Measurements from ENCODE around the gene CTSW.

- TF ChIP-seq POLR2AphosphoS5 (IDR thresholded peaks at IDR 0.05; ENCODE audit: borderline replicate concordance, low read depth, low read length), result peak; percentile 13; the same call in 1 of the 2 replicates
- TF ChIP-seq EZH2 (IDR thresholded peaks at IDR 0.05), result no peak
These were observed 22.7 kb upstream of the CTSW start for GRCh38 chr11:65856689-65857499.
